ENCODE results near the gene C1QTNF6.

Gene C1QTNF6

GRCh38 chr22:37169947-37170688, 17.9 kb downstream of the C1QTNF6 start:
- TF ChIP-seq POLR2AphosphoS5 (IDR thresholded peaks at IDR 0.05; ENCODE audit: low read depth, low read length): no peak
- TF ChIP-seq REST (IDR thresholded peaks at IDR 0.05; ENCODE audit: insufficient read depth in 1 of 2, low read depth in 2 of 2, low read length in 2 of 2): no peak
- TF ChIP-seq SIN3A (IDR thresholded peaks at IDR 0.05; ENCODE audit: borderline replicate concordance, insufficient read depth, low read length): no peak
- TF ChIP-seq FOXP2 (optimal IDR thresholded peaks at IDR 0.05; ENCODE audit: borderline replicate concordance, extremely low read depth, extremely low read length, insufficient read depth): no peak
- TF ChIP-seq TAF1 (IDR thresholded peaks at IDR 0.05; ENCODE audit: borderline replicate concordance, insufficient read depth, low read length): no peak

GRCh38 chr22:37169406-37169805, 18.6 kb downstream of the C1QTNF6 start:
- no peak for TF ChIP-seq REST (IDR thresholded peaks at IDR 0.05; ENCODE audit: insufficient read depth in 1 of 2, low read depth in 2 of 2, low read length in 2 of 2)
- no peak for TF ChIP-seq TAF1 (IDR thresholded peaks at IDR 0.05; ENCODE audit: borderline replicate concordance, insufficient read depth, low read length)
- TF ChIP-seq POLR2AphosphoS5 (IDR thresholded peaks at IDR 0.05; ENCODE audit: low read depth, low read length): no peak
- TF ChIP-seq FOXP2 (optimal IDR thresholded peaks at IDR 0.05; ENCODE audit: borderline replicate concordance, extremely low read depth, extremely low read length, insufficient read depth): no peak
- no peak for TF ChIP-seq SIN3A (IDR thresholded peaks at IDR 0.05; ENCODE audit: borderline replicate concordance, insufficient read depth, low read length)

- TF ChIP-seq SIN3A (IDR thresholded peaks at IDR 0.05; ENCODE audit: borderline replicate concordance, insufficient read depth, low read length): no peak
- no peak for TF ChIP-seq POLR2AphosphoS5 (IDR thresholded peaks at IDR 0.05; ENCODE audit: low read depth, low read length)
- no peak for TF ChIP-seq REST (IDR thresholded peaks at IDR 0.05; ENCODE audit: insufficient read depth in 1 of 2, low read depth in 2 of 2, low read length in 2 of 2)
Measured at GRCh38 chr22:37167981-37168647, 19.9 kb downstream of the C1QTNF6 start.

GRCh38 chr22:37167176-37167980, 20.7 kb downstream of the C1QTNF6 start:
- TF ChIP-seq SIN3A (IDR thresholded peaks at IDR 0.05; ENCODE audit: borderline replicate concordance, insufficient read depth, low read length): no peak
- no peak for TF ChIP-seq TAF1 (IDR thresholded peaks at IDR 0.05; ENCODE audit: borderline replicate concordance, insufficient read depth, low read length)
- TF ChIP-seq REST (IDR thresholded peaks at IDR 0.05; ENCODE audit: insufficient read depth in 1 of 2, low read depth in 2 of 2, low read length in 2 of 2): no peak
- TF ChIP-seq FOXP2 (optimal IDR thresholded peaks at IDR 0.05; ENCODE audit: borderline replicate concordance, extremely low read depth, extremely low read length, insufficient read depth): no peak
- no peak for TF ChIP-seq POLR2AphosphoS5 (IDR thresholded peaks at IDR 0.05; ENCODE audit: low read depth, low read length)

Data from PFSK-1 (cell line).